Loucy (cell line): ENCODE results near the gene P2RX1.

Experiments used
- H2AFZ ChIP-seq: fragments of 200-600 bp; sonication (generic); 2 replicates; pipeline ENCODE4 v1.6.0; 2016; ENCODE audit warnings: antibody characterized with exemption, mild to moderate bottlenecking, low read length, moderate library complexity
- H3F3A ChIP-seq: fragments of 200-600 bp; 2 replicates; pipeline ENCODE4 v1.6.0; 2016; ENCODE audit warnings: antibody characterized with exemption, low read depth, mild to moderate bottlenecking
- H3K27me3 ChIP-seq: fragments of 200-600 bp; sonication (generic); 2 replicates; pipeline ENCODE4 v1.6.1; 2014; ENCODE audit warnings: low read length, mild to moderate bottlenecking; ENCODE audit not compliant: insufficient read depth, poor library complexity, severe bottlenecking
- H3K36me3 ChIP-seq: fragments of 200-600 bp; sonication (generic); 2 replicates; pipeline ENCODE4 v1.6.1; 2016; ENCODE audit warnings: low read length; ENCODE audit not compliant: insufficient read depth
- H3K4me1 ChIP-seq: fragments of 200-600 bp; sonication (generic); 2 replicates; pipeline ENCODE4 v1.5.1; 2014; ENCODE audit warnings: low read length, mild to moderate bottlenecking; ENCODE audit not compliant: insufficient read depth, poor library complexity, severe bottlenecking
- H3K4me2 ChIP-seq: fragments of 200-600 bp; sonication (generic); 2 replicates; pipeline ENCODE4 v1.6.0; 2014; ENCODE audit warnings: antibody characterized with exemption, low read length, low read depth, mild to moderate bottlenecking; ENCODE audit not compliant: poor library complexity, severe bottlenecking
- H3K4me3 ChIP-seq: fragments of 200-600 bp; sonication (generic); 2 replicates; pipeline ENCODE4 v1.5.1; 2014; ENCODE audit warnings: low read length, mild to moderate bottlenecking, mixed read lengths; ENCODE audit not compliant: poor library complexity, severe bottlenecking
- H3K79me2 ChIP-seq: fragments of 200-600 bp; sonication (generic); 2 replicates; pipeline ENCODE4 v1.6.1; 2014; ENCODE audit warnings: low read length; ENCODE audit not compliant: insufficient read depth
- H3K9ac ChIP-seq: fragments of 200-600 bp; sonication (generic); 2 replicates; pipeline ENCODE4 v1.6.0; 2014; ENCODE audit warnings: mild to moderate bottlenecking, low read depth, low read length, moderate library complexity; ENCODE audit not compliant: poor library complexity, severe bottlenecking
- H3K9me2 ChIP-seq: fragments of 200-600 bp; sonication (generic); replicated peaks from 2 replicates; pipeline ENCODE4 v1.6.1; 2016; ENCODE audit warnings: low read depth, low read length, mixed read lengths
- H3K9me3 ChIP-seq: fragments of 200-600 bp; sonication (generic); 2 replicates; pipeline ENCODE4 v1.6.1; 2014; ENCODE audit warnings: mild to moderate bottlenecking, antibody characterized with exemption, low read length, low read depth; ENCODE audit not compliant: insufficient read depth
- H4K20me1 ChIP-seq: fragments of 200-600 bp; sonication (generic); 2 replicates; pipeline ENCODE4 v1.6.0; 2014; ENCODE audit warnings: antibody characterized with exemption, low read length, mild to moderate bottlenecking; ENCODE audit not compliant: insufficient read depth, poor library complexity, severe bottlenecking
- CTCF ChIP-seq: fragments of 200-600 bp; sonication (generic); conservative IDR thresholded peaks from 2 replicates; pipeline ENCODE4 v1.5.1; 2014; ENCODE audit warnings: mild to moderate bottlenecking, antibody characterized with exemption, low read length
- EZH2phosphoT487 ChIP-seq: fragments of 200-600 bp; IDR thresholded peaks from 2 replicates; pipeline ENCODE4 v1.6.1; 2018; ENCODE audit warnings: antibody characterized with exemption, mild to moderate bottlenecking, moderate library complexity, borderline replicate concordance

P2RX1 gene

DNA sequence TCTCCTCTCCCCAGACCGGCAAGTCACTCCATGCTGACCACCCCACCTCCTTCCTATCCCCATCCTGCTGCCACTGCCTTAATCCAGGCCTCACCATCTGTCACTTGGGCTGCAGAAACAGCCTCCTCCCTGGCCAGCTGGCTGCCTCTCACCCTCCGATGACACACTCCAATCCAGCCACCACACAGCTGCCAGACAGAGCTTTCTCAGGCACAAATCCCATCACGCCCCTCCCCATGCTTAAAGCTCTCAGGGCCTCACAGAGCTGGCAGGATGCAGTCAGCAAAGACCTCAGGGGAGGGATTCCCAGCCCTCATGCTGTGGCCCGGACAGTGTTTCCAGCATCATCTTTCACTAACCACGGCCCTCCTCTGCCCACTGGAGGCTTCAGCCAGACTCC is 37.1 kb downstream of the P2RX1 start:
- H3K4me3 ChIP-seq, result no peak overlapping the region
- H3K36me3 ChIP-seq, result no peaks in the 10 kb centered on the region
- H3K9me3 ChIP-seq, result no peaks in the 10 kb centered on the region
- no peaks in the 10 kb centered on the region for H3K79me2 ChIP-seq
- peaks cover 3% of the 10 kb centered on the region for H3K4me1 ChIP-seq
- H4K20me1 ChIP-seq, result no peaks in the 10 kb centered on the region
- no peaks in the 10 kb centered on the region for H3K9me2 ChIP-seq
- no peak overlapping the region for H2AFZ ChIP-seq
- no peak overlapping the region for H3K9ac ChIP-seq
- H3F3A ChIP-seq, result no peaks in the 10 kb centered on the region
- no peaks in the 10 kb centered on the region for H3K27me3 ChIP-seq
- TF ChIP-seq EZH2phosphoT487 (no peak), CTCF (no peak)
- no peak overlapping the region for H3K4me2 ChIP-seq

- H3K9me3 ChIP-seq, result no peaks in the 10 kb centered on the region
- no peak overlapping the region for H3K4me2 ChIP-seq
- no peaks in the 10 kb centered on the region for H3K79me2 ChIP-seq
- no peaks in the 10 kb centered on the region for H3F3A ChIP-seq
- H3K9ac ChIP-seq, result no peak overlapping the region
- H4K20me1 ChIP-seq, result no peaks in the 10 kb centered on the region
- no peak for TF ChIP-seq CTCF
- no peak for TF ChIP-seq EZH2phosphoT487
- H3K4me1 ChIP-seq, result peaks cover under 1% of the 10 kb centered on the region
- no peak overlapping the region for H2AFZ ChIP-seq
- H3K4me3 ChIP-seq, result no peak overlapping the region
- H3K27me3 ChIP-seq, result no peaks in the 10 kb centered on the region
- no peaks in the 10 kb centered on the region for H3K9me2 ChIP-seq
- no peaks in the 10 kb centered on the region for H3K36me3 ChIP-seq
Measured at GRCh38 chr17:3877220-3877619, 39.0 kb downstream of the P2RX1 start.

GRCh38 chr17:3875317-3875716 is 40.9 kb downstream of the P2RX1 start:
- Histone ChIP-seq H3K4me3 (no peak overlapping the region), H3F3A (no peaks in the 10 kb centered on the region), H3K4me2 (no peak overlapping the region), H3K79me2 (no peaks in the 10 kb centered on the region), H3K27me3 (no peaks in the 10 kb centered on the region), H4K20me1 (no peaks in the 10 kb centered on the region), H3K9ac (no peak overlapping the region), H3K4me1 (no peaks in the 10 kb centered on the region), H3K9me3 (no peaks in the 10 kb centered on the region), H3K9me2 (no peaks in the 10 kb centered on the region), H2AFZ (no peak overlapping the region), H3K36me3 (no peaks in the 10 kb centered on the region)
- TF ChIP-seq EZH2phosphoT487, result no peak
- TF ChIP-seq CTCF, result no peak
